GM23338 (cell line): ENCODE data around the gene SZRD1. TPM values are rescaled to one million over a fixed set of nuclear protein-coding genes. Genes with fewer than 3 reads are reported as not detected.

Source experiments
- ATAC-seq: fragments of 200-7000 bp; cut with Tn5 transposase; 3 replicates; pipeline ENCODE4 v1.9.1; 2020
- DNase-seq: peaks from one replicate; pipeline ENCODE4 v3.0.0-alpha.2; 2015; ENCODE audit warnings: low spot score
- H2AFZ ChIP-seq: fragments of 200-600 bp; sonication (generic); 2 replicates; pipeline ENCODE4 v1.8.0; 2016; ENCODE audit warnings: antibody characterized with exemption, mild to moderate bottlenecking, moderate library complexity
- H3F3A ChIP-seq: fragments of 200-600 bp; sonication (generic); replicated peaks from 2 replicates; pipeline ENCODE4 v1.8.0; 2017; ENCODE audit warnings: antibody characterized with exemption, mixed run types, low read depth
- H3K27ac ChIP-seq: fragments of 200-600 bp; sonication (generic); 2 replicates; pipeline ENCODE4 v1.6.1; 2016; ENCODE audit warnings: low read depth
- H3K27me3 ChIP-seq: fragments of 200-600 bp; sonication (generic); 2 replicates; pipeline ENCODE4 v1.8.0; 2016; ENCODE audit warnings: mild to moderate bottlenecking, mixed run types, moderate library complexity; ENCODE audit not compliant: insufficient read depth
- H3K36me3 ChIP-seq: fragments of 200-600 bp; sonication (generic); 2 replicates; pipeline ENCODE4 v1.8.0; 2016; ENCODE audit warnings: mild to moderate bottlenecking; ENCODE audit not compliant: insufficient read depth
- H3K4me1 ChIP-seq: fragments of 200-600 bp; sonication (generic); 2 replicates; pipeline ENCODE4 v1.8.0; 2016; ENCODE audit warnings: mild to moderate bottlenecking, moderate library complexity; ENCODE audit not compliant: insufficient read depth
- H3K4me2 ChIP-seq: fragments of 200-600 bp; sonication (generic); 2 replicates; pipeline ENCODE4 v1.7.1; 2017; ENCODE audit warnings: mixed run types
- H3K4me3 ChIP-seq: fragments of 200-600 bp; sonication (generic); 2 replicates; pipeline ENCODE4 v1.6.1; 2016; ENCODE audit warnings: mixed run types
- H3K79me2 ChIP-seq: fragments of 200-600 bp; sonication (generic); replicated peaks from 2 replicates; pipeline ENCODE4 v1.8.0; 2017; ENCODE audit warnings: mild to moderate bottlenecking; ENCODE audit not compliant: insufficient read depth
- H3K9me2 ChIP-seq: fragments of 200-600 bp; sonication (generic); 2 replicates; pipeline ENCODE4 v1.8.0; 2017; ENCODE audit not compliant: insufficient read depth
- H4K20me1 ChIP-seq: fragments of 200-600 bp; sonication (generic); replicated peaks from 2 replicates; pipeline ENCODE4 v1.8.0; 2017; ENCODE audit warnings: mild to moderate bottlenecking; ENCODE audit not compliant: insufficient read depth
- H3K27ac Mint-ChIP-seq: 2 replicates; pipeline ENCODE4 v1.8.0; 2020; ENCODE audit warnings: inconsistent platforms, mild to moderate bottlenecking, moderate library complexity, mixed read lengths
- H3K27me3 Mint-ChIP-seq: 3 replicates; pipeline ENCODE4 v1.8.0; 2022; ENCODE audit warnings: low read depth, mild to moderate bottlenecking, moderate library complexity, mixed read lengths, inconsistent platforms; ENCODE audit not compliant: insufficient read depth, poor library complexity
- H3K36me3 Mint-ChIP-seq: 3 replicates; pipeline ENCODE4 v1.8.0; 2021; ENCODE audit warnings: low read depth, mild to moderate bottlenecking, inconsistent platforms, moderate library complexity, mixed read lengths
- H3K4me1 Mint-ChIP-seq: 3 replicates; pipeline ENCODE4 v1.8.0; 2020; ENCODE audit warnings: mild to moderate bottlenecking, inconsistent platforms, mixed read lengths
- H3K4me3 Mint-ChIP-seq: 3 replicates; pipeline ENCODE4 v1.8.0; 2021; ENCODE audit warnings: moderate library complexity, mild to moderate bottlenecking, inconsistent platforms, mixed read lengths
- H3K9me3 Mint-ChIP-seq: 3 replicates; pipeline ENCODE4 v1.8.0; 2020; ENCODE audit warnings: moderate library complexity, mild to moderate bottlenecking, inconsistent platforms, mixed read lengths
- CREB1 ChIP-seq: fragments of 250-450 bp; sonication (Bioruptor Pico); IDR thresholded peaks from 2 replicates; pipeline ENCODE4 v1.5.0; 2020; ENCODE audit warnings: low read depth, mild to moderate bottlenecking, moderate library complexity
- EZH2 ChIP-seq: fragments of 200-600 bp; sonication (generic); IDR thresholded peaks from one replicate; pipeline ENCODE4 v1.8.0; 2017; ENCODE audit warnings: antibody characterized with exemption, mild to moderate bottlenecking, low read depth; ENCODE audit not compliant: unreplicated experiment
- EZH2phosphoT487 ChIP-seq: fragments of 200-600 bp; sonication (generic); IDR thresholded peaks from one replicate; pipeline ENCODE4 v1.8.1; 2018; ENCODE audit warnings: antibody characterized with exemption; ENCODE audit not compliant: unreplicated experiment
- JUNB ChIP-seq: IDR thresholded peaks from one replicate; pipeline ENCODE4 v1.6.1; 2016; ENCODE audit warnings: antibody characterized with exemption; ENCODE audit not compliant: unreplicated experiment
- NANOG ChIP-seq: IDR thresholded peaks from 2 replicates; pipeline ENCODE4 v1.6.1; 2016; ENCODE audit warnings: antibody characterized with exemption, borderline replicate concordance
- POLR2AphosphoS5 ChIP-seq: IDR thresholded peaks from 2 replicates; pipeline ENCODE4 v1.6.1; 2016; ENCODE audit warnings: antibody characterized with exemption, low read depth
- REST ChIP-seq: IDR thresholded peaks from one replicate; pipeline ENCODE4 v1.6.1; 2018; ENCODE audit warnings: antibody characterized with exemption; ENCODE audit not compliant: unreplicated experiment
- ZNF114 ChIP-seq: fragments of 250-450 bp; sonication (Bioruptor Pico); IDR thresholded peaks from 2 replicates; pipeline ENCODE4 v1.5.0; 2020; ENCODE audit warnings: mild to moderate bottlenecking, moderate library complexity
- ZNF331 ChIP-seq: fragments of 250-450 bp; sonication (Bioruptor Pico); IDR thresholded peaks from 2 replicates; pipeline ENCODE4 v1.5.0; 2020; ENCODE audit warnings: low read depth, mild to moderate bottlenecking, moderate library complexity
- ZNF462 ChIP-seq: fragments of 250-450 bp; sonication (Bioruptor Pico); IDR thresholded peaks from 2 replicates; pipeline ENCODE4 v1.5.0; 2020; ENCODE audit warnings: mild to moderate bottlenecking, moderate library complexity
- polyA plus RNA-seq: library from polyadenylated mRNA; unstranded; fragments of >200 nt; fragmentation: Nextera tagmentation; extraction: Ambion mirVana; gene quantifications from 2 replicates; pipeline ENCODE4 v1.2.1, GENCODE V29; 2016
- total RNA-seq: library from RNA; depleted of rRNA; stranded (reverse); fragments of >200 nt; shearing (Covaris generic); gene quantifications from 2 replicates; pipeline ENCODE4 v1.2.3, GENCODE V29; 2014
- TF ChIP-seq, protein P1 (sequence below): IDR thresholded peaks from 2 replicates; pipeline ENCODE4 v1.6.1; 2016; ENCODE audit warnings: antibody characterized with exemption

SZRD1 gene
- total and polyA plus RNA-seq, 2 experiments from 2014 or later: 32.5 to 70.9 TPM

GRCh38 chr1:16421201-16421600 is 54.2 kb downstream of the SZRD1 start (continued):
- no peak for TF ChIP-seq REST
- no peak for TF ChIP-seq CREB1 (CRISPR knock-in tag)
- TF ChIP-seq NANOG: no peak

GRCh38 chr1:16422041-16422440 is 55.0 kb downstream of the SZRD1 start:
- H3K4me3 Mint-ChIP-seq: no peak overlapping the region
- Histone ChIP-seq H4K20me1 (no peaks in the 10 kb centered on the region), H3K4me3 (no peak overlapping the region), H3F3A (no peaks in the 10 kb centered on the region), H3K27ac (no peak overlapping the region), H3K9me2 (no peaks in the 10 kb centered on the region), H2AFZ (no peak overlapping the region), H3K36me3 (no peaks in the 10 kb centered on the region), H3K4me1 (no peaks in the 10 kb centered on the region; the same call in 1 of the 2 replicates), H3K79me2 (no peaks in the 10 kb centered on the region), H3K27me3 (no peaks in the 10 kb centered on the region), H3K4me2 (no peak overlapping the region)
- no peaks in the 10 kb centered on the region for H3K36me3 Mint-ChIP-seq
- H3K4me1 Mint-ChIP-seq: peaks cover 13% of the 10 kb centered on the region
- peaks cover 6% of the 10 kb centered on the region for H3K27me3 Mint-ChIP-seq
- no peak for ATAC-seq
- no peak for DNase-seq
- H3K9me3 Mint-ChIP-seq: no peaks in the 10 kb centered on the region; the same call in 2 of the 3 replicates
- no peak overlapping the region for H3K27ac Mint-ChIP-seq
- TF ChIP-seq POLR2AphosphoS5 (no peak), EZH2 (no peak), ZNF114 (CRISPR knock-in tag) (no peak), JUNB (no peak), ZNF331 (no peak), ZNF462 (CRISPR knock-in tag) (no peak), NANOG (no peak), CREB1 (CRISPR knock-in tag) (no peak), REST (no peak), EZH2phosphoT487 (no peak)
- TF ChIP-seq, protein P1, sequence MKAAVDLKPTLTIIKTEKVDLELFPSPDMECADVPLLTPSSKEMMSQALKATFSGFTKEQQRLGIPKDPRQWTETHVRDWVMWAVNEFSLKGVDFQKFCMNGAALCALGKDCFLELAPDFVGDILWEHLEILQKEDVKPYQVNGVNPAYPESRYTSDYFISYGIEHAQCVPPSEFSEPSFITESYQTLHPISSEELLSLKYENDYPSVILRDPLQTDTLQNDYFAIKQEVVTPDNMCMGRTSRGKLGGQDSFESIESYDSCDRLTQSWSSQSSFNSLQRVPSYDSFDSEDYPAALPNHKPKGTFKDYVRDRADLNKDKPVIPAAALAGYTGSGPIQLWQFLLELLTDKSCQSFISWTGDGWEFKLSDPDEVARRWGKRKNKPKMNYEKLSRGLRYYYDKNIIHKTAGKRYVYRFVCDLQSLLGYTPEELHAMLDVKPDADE: no peak
